HG03045 (cell line): Measurements from ENCODE around the gene IGSF22.

Experiments
- ATAC-seq: cut with Tn5 transposase; IDR thresholded peaks from one replicate; pipeline ENCODE4 v1.9.1; 2021; ENCODE audit warnings: mild to moderate bottlenecking, moderate library complexity; ENCODE audit not compliant: unreplicated experiment

IGSF22 gene

GRCh38 chr11:18726040-18726439, at the start of gene IGSF22:
Gene IGSF22, minus strand, starts transcription at chr11:18726188. Its CDS starts 1,952 bp downstream, at chr11:18724236.
- ATAC-seq, result no peak

GRCh38 chr11:18774801-18775200, 48.8 kb upstream of the IGSF22 start:
- ATAC-seq, result no peak

GRCh38 chr11:18773681-18774080, 47.7 kb upstream of the IGSF22 start:
- ATAC-seq, result no peak

GRCh38 chr11:18773104-18773503, 47.1 kb upstream of the IGSF22 start:
- no peak for ATAC-seq

- ATAC-seq, result no peak
These were observed 46.2 kb upstream of the IGSF22 start for GRCh38 chr11:18772211-18772610.

- no peak for ATAC-seq
These were observed 45.5 kb upstream of the IGSF22 start for GRCh38 chr11:18771266-18772035.

GRCh38 chr11:18770479-18771125, 44.6 kb upstream of the IGSF22 start:
- no peak for ATAC-seq

- peak; percentile 62 for ATAC-seq
These were observed 43.9 kb upstream of the IGSF22 start for GRCh38 chr11:18769802-18770456.

- ATAC-seq, result no peak
These were observed 43.0 kb upstream of the IGSF22 start for GRCh38 chr11:18768978-18769377.

GRCh38 chr11:18768472-18768901, 42.5 kb upstream of the IGSF22 start:
- ATAC-seq, result peak; percentile 78

- ATAC-seq, result no peak
These were observed 40.0 kb upstream of the IGSF22 start for GRCh38 chr11:18766015-18766414.

- ATAC-seq, result no peak
These were observed 39.6 kb upstream of the IGSF22 start for GRCh38 chr11:18765554-18765953.

- no peak for ATAC-seq
These were observed 35.8 kb upstream of the IGSF22 start for GRCh38 chr11:18761741-18762140.

- no peak for ATAC-seq
These were observed 35.2 kb upstream of the IGSF22 start for GRCh38 chr11:18761144-18761543.

GRCh38 chr11:18757811-18758210, 31.8 kb upstream of the IGSF22 start:
- ATAC-seq, result no peak

GRCh38 chr11:18756889-18757288, 30.9 kb upstream of the IGSF22 start:
- no peak for ATAC-seq

GRCh38 chr11:18754308-18754707, 28.3 kb upstream of the IGSF22 start:
- no peak for ATAC-seq

- ATAC-seq, result no peak
These were observed 26.5 kb upstream of the IGSF22 start for GRCh38 chr11:18752502-18752901.

- ATAC-seq, result no peak
These were observed 25.0 kb upstream of the IGSF22 start for GRCh38 chr11:18750944-18751343.

GRCh38 chr11:18749681-18750319, 23.8 kb upstream of the IGSF22 start:
- ATAC-seq, result no peak

- no peak for ATAC-seq
These were observed 22.9 kb upstream of the IGSF22 start for GRCh38 chr11:18748766-18749365.
